Epithelial cell of proximal tubule (primary cell): ENCODE measurements around the gene AMOTL1. TPM values are rescaled to one million over a fixed set of nuclear protein-coding genes. Genes with fewer than 3 reads are reported as not detected.

Source experiments
- DNase-seq: peaks from one replicate; pipeline ENCODE4 v3.0.0-alpha.2; 2011; ENCODE audit warnings: low read depth
- H3K4me3 ChIP-seq: 2 replicates; pipeline ENCODE4 v1.5.1; 2011; ENCODE audit warnings: low read depth, mild to moderate bottlenecking, low read length
- total RNA-seq: library from RNA; depleted of rRNA; stranded (reverse); fragments of >200 nt; gene quantifications from 2 replicates; pipeline ENCODE4 v1.2.3, GENCODE V29; 2015
- TF ChIP-seq, protein P1 (sequence below): conservative IDR thresholded peaks from 2 replicates; pipeline ENCODE4 v1.5.1; 2012; ENCODE audit warnings: low read depth, mild to moderate bottlenecking, low read length

AMOTL1 gene
- total RNA-seq, 1 donor from 2014 or later, result 31.8 TPM

DNA sequence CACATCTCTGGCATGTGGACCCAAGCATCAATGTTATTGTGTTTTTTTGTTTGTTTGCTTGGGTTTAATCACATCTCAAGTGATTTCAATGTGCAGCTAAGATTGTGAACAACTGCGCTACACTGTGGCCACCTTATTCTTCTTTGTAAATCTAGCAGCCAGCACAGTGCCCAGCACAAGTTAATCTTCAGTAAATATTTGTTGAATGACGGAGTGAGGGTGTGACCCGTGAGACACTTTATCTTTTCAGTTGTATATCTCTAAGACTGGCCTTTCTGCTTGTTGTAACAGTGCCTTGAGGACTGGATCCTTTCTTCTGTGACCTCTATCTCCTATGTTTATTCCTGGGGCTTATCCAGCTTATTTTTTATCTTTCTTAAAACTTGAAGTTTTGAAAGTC is 21.4 kb upstream of the AMOTL1 start:
- no peak overlapping the region for H3K4me3 ChIP-seq
- no peak for DNase-seq
- TF ChIP-seq, protein P1, sequence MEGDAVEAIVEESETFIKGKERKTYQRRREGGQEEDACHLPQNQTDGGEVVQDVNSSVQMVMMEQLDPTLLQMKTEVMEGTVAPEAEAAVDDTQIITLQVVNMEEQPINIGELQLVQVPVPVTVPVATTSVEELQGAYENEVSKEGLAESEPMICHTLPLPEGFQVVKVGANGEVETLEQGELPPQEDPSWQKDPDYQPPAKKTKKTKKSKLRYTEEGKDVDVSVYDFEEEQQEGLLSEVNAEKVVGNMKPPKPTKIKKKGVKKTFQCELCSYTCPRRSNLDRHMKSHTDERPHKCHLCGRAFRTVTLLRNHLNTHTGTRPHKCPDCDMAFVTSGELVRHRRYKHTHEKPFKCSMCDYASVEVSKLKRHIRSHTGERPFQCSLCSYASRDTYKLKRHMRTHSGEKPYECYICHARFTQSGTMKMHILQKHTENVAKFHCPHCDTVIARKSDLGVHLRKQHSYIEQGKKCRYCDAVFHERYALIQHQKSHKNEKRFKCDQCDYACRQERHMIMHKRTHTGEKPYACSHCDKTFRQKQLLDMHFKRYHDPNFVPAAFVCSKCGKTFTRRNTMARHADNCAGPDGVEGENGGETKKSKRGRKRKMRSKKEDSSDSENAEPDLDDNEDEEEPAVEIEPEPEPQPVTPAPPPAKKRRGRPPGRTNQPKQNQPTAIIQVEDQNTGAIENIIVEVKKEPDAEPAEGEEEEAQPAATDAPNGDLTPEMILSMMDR, result no peak

DNA sequence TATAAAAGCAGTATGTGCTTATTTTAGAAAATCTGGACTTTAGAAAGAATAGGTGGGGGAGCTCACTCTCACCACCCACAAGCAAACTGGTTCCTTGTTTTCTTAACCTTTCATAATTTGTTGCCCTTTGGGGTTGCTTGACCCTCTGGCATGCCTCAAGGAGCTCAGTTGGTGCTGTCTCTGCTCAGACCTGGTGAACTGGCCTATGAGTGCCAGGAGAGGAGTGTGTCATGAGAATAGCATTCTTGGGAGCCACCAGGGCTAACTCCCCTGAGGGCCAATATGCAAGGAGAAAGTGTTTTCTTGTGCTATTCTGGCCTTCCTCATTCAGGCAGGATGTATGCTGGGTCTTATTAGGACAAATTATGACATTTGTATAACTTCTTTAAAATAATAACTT is 21.0 kb upstream of the AMOTL1 start:
- TF ChIP-seq, protein P1, result no peak
- no peak for DNase-seq
- no peak overlapping the region for H3K4me3 ChIP-seq

DNA sequence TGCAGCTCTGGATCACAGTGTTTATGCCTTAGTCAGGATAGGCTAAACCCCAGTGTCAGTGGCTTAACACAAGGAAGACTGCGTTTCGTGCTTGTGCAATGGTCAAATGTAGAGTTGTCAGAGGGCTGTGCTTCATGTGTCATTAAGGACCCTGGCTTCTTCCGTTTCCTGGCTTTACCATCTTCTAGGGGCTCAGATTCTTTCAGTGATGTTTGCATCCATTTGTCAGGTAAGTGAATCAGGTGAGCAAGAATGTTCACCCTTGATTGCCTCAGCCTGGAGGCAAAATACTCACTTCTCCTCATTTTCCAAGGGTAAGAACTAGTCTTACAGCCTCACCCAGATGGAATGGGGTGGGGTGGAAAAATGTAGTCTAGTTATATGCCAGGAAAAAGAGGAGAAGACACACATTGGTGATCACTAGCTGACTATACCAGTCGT is 20.5 kb upstream of the AMOTL1 start:
- no peak for DNase-seq
- TF ChIP-seq, protein P1, result no peak
- no peak overlapping the region for H3K4me3 ChIP-seq

DNA sequence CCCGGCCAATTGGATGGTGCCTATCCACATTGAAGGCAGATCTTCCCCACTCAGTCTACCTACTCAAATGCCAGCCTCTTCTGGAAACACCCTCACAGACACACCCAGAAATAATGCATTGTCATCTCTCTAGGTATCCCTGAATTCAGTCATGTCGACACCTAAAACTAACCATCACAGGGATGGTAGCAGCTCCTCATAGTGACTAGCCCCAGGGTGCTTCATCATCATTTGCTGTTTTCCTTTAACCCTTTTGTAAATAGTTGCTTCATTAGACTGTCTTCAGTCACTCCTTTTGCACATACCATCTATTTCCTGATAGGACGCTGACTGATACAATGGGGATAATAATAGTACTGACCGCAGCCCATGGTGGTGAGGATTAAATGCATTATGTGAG is 18.8 kb upstream of the AMOTL1 start:
- no peak for DNase-seq
- no peak overlapping the region for H3K4me3 ChIP-seq
- TF ChIP-seq, protein P1, result no peak

DNA sequence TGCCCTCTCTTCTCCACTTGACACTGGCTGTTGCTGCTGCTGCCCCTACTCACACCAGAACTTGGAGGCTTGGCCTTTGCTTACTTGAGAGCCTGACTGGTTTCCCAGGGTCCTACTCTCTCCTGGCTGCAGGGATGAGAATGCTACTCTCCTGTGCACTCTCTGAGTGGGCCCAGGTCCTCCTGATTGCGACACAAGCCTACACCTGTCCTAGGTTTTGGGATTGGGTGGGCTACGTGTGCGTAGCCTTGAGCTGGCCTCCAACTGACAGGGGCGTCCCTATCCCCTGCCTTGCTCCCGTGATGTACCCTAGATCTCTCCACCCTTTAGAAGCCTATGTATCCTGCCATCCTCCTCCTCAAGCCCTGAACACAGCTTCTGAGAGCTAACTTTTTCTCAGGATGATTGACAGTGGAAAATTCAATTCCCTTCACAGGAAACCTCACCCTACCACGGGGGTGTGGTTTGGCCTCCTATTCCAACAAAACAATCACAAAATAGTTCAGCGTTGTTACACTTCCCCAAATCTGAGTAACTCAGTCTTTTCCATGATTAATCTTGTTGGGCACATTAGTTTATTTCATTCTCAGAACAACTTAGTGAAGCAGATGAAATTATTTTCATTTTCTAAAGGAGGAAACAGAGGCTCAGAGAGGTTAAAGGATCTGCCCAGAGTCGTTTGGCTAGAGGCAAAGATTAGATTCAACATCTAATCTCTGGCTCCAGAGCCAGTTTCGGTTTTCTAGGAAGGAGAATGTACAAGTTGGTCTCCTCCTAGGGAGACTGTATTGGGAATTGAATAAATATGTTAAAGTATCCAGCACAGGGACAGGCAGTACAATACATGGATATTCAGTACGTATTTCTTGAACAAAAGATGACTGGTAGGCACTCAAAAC is 17.6 kb upstream of the AMOTL1 start:
- TF ChIP-seq, protein P1, result no peak
- no peak overlapping the region for H3K4me3 ChIP-seq
- no peak for DNase-seq

DNA sequence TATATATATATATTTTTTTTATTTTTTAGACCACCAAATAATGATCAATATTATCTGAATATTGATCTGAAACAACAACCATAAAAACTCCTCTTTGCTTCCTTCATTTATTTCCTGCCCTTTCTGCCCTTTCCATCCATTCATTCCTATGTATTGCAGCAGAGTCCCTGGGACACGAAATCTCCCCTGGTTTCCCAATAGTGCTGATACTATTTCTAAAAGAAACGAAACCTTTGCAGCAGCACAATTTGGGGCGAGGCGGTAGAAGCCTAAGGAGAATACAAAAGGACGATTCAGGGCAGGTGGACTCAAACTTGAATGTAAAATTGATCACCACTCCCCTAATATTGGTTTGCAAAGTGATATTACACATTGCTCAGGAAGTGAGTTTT is 16.9 kb upstream of the AMOTL1 start:
- DNase-seq, result no peak
- no peak overlapping the region for H3K4me3 ChIP-seq
- TF ChIP-seq, protein P1, result no peak

DNA sequence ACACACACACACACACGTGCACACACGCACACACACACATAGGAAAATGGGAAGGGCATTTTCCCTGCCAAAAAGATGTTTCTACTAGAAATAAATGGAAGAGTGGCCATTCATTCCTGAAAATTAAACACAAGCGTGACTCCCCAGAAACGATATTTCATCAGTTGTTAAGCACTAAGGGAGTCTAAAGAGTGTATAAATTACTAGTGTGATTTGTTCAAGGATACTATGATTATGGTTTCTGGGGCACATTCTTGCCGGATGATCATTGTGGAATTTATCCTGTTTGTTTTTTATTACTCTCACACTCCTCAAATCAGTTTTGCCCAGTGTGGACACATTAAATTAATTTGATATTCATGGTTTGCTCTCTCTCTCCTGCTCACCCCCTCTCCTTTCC is 16.4 kb upstream of the AMOTL1 start:
- no peak overlapping the region for H3K4me3 ChIP-seq
- TF ChIP-seq, protein P1, result no peak
- no peak for DNase-seq
